Gastroesophageal sphincter (tissue), 3 donors: ENCODE measurements around the gene INSYN2A.

ENCODE experiments used
- CTCF ChIP-seq, 4 experiments: fragments of 200-600 bp in 2 of 4; fragments of 450-650 bp in 2 of 4; sonication (generic) in 1 of 4; IDR thresholded peaks; one replicate each; pipeline ENCODE4 v1.5.1; 2017 to 2019; ENCODE audit warnings: antibody characterized with exemption in 4 of 4, mild to moderate bottlenecking in 2 of 4, moderate library complexity in 2 of 4
- POLR2A ChIP-seq, 2 donors: fragments of 450-650 bp; IDR thresholded peaks; one replicate each; pipeline ENCODE4 v1.6.1; 2017; ENCODE audit warnings: antibody characterized with exemption in 2 of 2, mild to moderate bottlenecking in 2 of 2, moderate library complexity in 1 of 2
- POLR2AphosphoS5 ChIP-seq: sonication (generic); formaldehyde crosslinking; IDR thresholded peaks from one replicate; pipeline ENCODE4 v1.6.1; 2017; ENCODE audit warnings: antibody characterized with exemption

- TF ChIP-seq CTCF (IDR thresholded peaks at IDR 0.05), result no peak
- TF ChIP-seq POLR2AphosphoS5, result no peak
- no peak for TF ChIP-seq POLR2A (IDR thresholded peaks at IDR 0.05)
These were observed 11.8 kb downstream of the INSYN2A start for GRCh38 chr10:127184582-127184981.
